ENCODE results near the gene DSCAML1.

The DSCAML1 gene

GRCh38 chr11:117837791-117838190 is 40.8 kb upstream of the DSCAML1 start:
- no peak for TF ChIP-seq TAF1 (IDR thresholded peaks at IDR 0.05; ENCODE audit: borderline replicate concordance, insufficient read depth, low read length)
- TF ChIP-seq SIN3A (IDR thresholded peaks at IDR 0.05; ENCODE audit: borderline replicate concordance, insufficient read depth, low read length) = no peak
- TF ChIP-seq REST (IDR thresholded peaks at IDR 0.05; ENCODE audit: insufficient read depth in 1 of 2, low read depth in 2 of 2, low read length in 2 of 2) = no peak
- TF ChIP-seq POLR2AphosphoS5 (IDR thresholded peaks at IDR 0.05; ENCODE audit: low read depth, low read length) = no peak
- no peak for TF ChIP-seq FOXP2 (optimal IDR thresholded peaks at IDR 0.05; ENCODE audit: borderline replicate concordance, extremely low read depth, extremely low read length, insufficient read depth)

GRCh38 chr11:117837070-117837776 is 40.2 kb upstream of the DSCAML1 start:
- TF ChIP-seq FOXP2 (optimal IDR thresholded peaks at IDR 0.05; ENCODE audit: borderline replicate concordance, extremely low read depth, extremely low read length, insufficient read depth) = no peak
- TF ChIP-seq REST (IDR thresholded peaks at IDR 0.05; ENCODE audit: insufficient read depth in 1 of 2, low read depth in 2 of 2, low read length in 2 of 2) = no peak
- no peak for TF ChIP-seq POLR2AphosphoS5 (IDR thresholded peaks at IDR 0.05; ENCODE audit: low read depth, low read length)
- no peak for TF ChIP-seq SIN3A (IDR thresholded peaks at IDR 0.05; ENCODE audit: borderline replicate concordance, insufficient read depth, low read length)
- no peak for TF ChIP-seq TAF1 (IDR thresholded peaks at IDR 0.05; ENCODE audit: borderline replicate concordance, insufficient read depth, low read length)

GRCh38 chr11:117836077-117836960 is 39.3 kb upstream of the DSCAML1 start:
- TF ChIP-seq TAF1 (IDR thresholded peaks at IDR 0.05; ENCODE audit: borderline replicate concordance, insufficient read depth, low read length) (no peak), FOXP2 (optimal IDR thresholded peaks at IDR 0.05; ENCODE audit: borderline replicate concordance, extremely low read depth, extremely low read length, insufficient read depth) (no peak), POLR2AphosphoS5 (IDR thresholded peaks at IDR 0.05; ENCODE audit: low read depth, low read length) (no peak), REST (IDR thresholded peaks at IDR 0.05; ENCODE audit: insufficient read depth in 1 of 2, low read depth in 2 of 2, low read length in 2 of 2) (no peak), SIN3A (IDR thresholded peaks at IDR 0.05; ENCODE audit: borderline replicate concordance, insufficient read depth, low read length) (no peak)

- TF ChIP-seq TAF1 (IDR thresholded peaks at IDR 0.05; ENCODE audit: borderline replicate concordance, insufficient read depth, low read length) (no peak), REST (IDR thresholded peaks at IDR 0.05; ENCODE audit: insufficient read depth in 1 of 2, low read depth in 2 of 2, low read length in 2 of 2) (no peak), POLR2AphosphoS5 (IDR thresholded peaks at IDR 0.05; ENCODE audit: low read depth, low read length) (no peak), FOXP2 (optimal IDR thresholded peaks at IDR 0.05; ENCODE audit: borderline replicate concordance, extremely low read depth, extremely low read length, insufficient read depth) (no peak), SIN3A (IDR thresholded peaks at IDR 0.05; ENCODE audit: borderline replicate concordance, insufficient read depth, low read length) (no peak)
Observed at GRCh38 chr11:117835576-117835975, 38.6 kb upstream of the DSCAML1 start.
